NCI-H460 (cell line): Measurements from ENCODE around the gene PNP. TPM values are rescaled to one million over a fixed set of nuclear protein-coding genes. Genes with fewer than 3 reads are reported as not detected.

Source experiments
- DNase-seq: peaks from one replicate; pipeline ENCODE4 v3.0.0-alpha.2; 2016; ENCODE audit warnings: low read depth; ENCODE audit errors: extremely low read depth
- total RNA-seq: library from RNA; depleted of rRNA; stranded (reverse); fragments of >200 nt; shearing (Covaris generic); gene quantifications from 2 replicates; pipeline ENCODE4 v1.2.3, GENCODE V29; 2014

PNP gene
- total RNA-seq, 1 experiment from 2014 or later, result 89.9 TPM

DNA sequence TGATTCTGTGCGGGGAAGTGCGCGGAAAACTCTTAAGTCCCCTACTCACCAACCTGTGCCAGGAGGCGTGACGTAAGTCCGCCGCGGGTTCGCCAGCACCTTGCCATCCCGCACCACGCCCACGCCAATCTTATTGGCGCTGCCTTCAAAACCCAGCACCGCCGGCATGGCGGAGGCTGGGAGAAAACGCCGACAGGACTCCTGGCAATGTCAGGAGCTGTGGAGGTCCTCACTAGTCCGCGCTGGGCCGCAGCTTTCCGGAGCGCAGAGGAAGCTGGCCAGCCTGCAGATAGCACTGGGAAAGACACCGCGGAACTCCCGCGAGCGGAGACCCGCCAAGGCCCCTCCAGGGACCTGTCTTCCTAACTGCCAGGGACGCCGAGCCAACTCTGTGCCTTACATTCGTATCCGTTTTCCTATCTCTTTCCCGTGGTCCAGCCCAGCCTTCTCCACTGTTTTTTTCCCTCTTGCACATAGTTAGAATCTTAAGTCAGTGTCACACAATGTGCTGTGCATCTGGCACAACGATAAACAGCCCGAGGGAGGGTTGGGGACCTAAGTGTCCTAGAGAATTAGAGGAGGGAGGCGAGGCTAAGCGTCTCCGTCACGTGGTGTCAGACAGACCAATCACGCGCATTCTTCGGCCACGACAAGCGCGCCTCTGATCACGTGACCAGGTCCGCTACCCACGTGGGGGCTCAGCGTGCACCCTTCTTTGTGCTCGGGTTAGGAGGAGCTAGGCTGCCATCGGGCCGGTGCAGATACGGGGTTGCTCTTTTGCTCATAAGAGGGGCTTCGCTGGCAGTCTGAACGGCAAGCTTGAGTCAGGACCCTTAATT is 14.5 kb upstream of the PNP start, which contains the start of the genes APEX1 and OSGEP:
APEX1 (plus strand) TSS at position 711 of the 839 bp plus-strand sequence. CDS start 420 bp downstream, outside the sequence.
OSGEP (minus strand) TSS at position 297 of the 839 bp plus-strand sequence; CDS start at position 168, 129 bp downstream.
- DNase-seq, result peak; percentile 99

DNA sequence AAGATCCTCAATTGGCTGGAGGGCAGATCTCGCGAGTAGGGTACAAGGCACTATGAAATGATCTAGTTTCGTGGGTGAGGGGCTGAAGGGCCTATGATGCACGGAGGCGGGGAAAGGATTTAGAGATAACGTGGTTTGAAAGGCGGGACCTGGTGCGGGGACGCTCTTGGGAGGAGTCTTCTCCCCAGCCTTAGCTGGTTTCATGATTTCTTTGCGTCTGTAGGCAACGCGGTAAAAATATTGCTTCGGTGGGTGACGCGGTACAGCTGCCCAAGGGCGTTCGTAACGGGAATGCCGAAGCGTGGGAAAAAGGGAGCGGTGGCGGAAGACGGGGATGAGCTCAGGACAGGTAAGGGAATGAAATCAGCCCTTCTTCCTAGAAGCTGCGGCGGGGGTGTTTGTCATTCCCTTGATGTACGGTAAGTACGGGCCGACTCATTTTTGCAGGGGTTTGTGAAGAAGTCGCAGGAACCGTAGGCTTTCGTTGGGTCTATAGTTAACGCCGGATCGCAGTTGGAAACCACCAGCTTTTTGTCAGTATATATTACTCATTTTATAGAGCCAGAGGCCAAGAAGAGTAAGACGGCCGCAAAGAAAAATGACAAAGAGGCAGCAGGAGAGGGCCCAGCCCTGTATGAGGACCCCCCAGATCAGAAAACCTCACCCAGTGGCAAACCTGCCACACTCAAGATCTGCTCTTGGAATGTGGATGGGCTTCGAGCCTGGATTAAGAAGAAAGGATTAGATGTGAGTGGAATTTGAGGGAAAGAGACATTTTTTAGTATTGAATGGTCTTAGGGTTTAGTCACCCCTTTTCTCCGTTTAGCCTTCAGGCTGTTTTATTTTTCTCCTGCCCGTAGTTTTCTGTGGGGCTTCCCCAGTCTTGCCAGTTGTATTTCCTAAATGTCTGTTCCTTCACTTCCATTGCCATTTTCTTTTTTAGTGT is 13.6 kb upstream of the PNP start:
- peak; percentile 67 for DNase-seq

DNA sequence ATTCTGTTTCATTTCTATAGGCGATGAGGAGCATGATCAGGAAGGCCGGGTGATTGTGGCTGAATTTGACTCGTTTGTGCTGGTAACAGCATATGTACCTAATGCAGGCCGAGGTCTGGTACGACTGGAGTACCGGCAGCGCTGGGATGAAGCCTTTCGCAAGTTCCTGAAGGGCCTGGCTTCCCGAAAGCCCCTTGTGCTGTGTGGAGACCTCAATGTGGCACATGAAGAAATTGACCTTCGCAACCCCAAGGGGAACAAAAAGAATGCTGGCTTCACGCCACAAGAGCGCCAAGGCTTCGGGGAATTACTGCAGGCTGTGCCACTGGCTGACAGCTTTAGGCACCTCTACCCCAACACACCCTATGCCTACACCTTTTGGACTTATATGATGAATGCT is 12.2 kb upstream of the PNP start:
- no peak for DNase-seq

DNA sequence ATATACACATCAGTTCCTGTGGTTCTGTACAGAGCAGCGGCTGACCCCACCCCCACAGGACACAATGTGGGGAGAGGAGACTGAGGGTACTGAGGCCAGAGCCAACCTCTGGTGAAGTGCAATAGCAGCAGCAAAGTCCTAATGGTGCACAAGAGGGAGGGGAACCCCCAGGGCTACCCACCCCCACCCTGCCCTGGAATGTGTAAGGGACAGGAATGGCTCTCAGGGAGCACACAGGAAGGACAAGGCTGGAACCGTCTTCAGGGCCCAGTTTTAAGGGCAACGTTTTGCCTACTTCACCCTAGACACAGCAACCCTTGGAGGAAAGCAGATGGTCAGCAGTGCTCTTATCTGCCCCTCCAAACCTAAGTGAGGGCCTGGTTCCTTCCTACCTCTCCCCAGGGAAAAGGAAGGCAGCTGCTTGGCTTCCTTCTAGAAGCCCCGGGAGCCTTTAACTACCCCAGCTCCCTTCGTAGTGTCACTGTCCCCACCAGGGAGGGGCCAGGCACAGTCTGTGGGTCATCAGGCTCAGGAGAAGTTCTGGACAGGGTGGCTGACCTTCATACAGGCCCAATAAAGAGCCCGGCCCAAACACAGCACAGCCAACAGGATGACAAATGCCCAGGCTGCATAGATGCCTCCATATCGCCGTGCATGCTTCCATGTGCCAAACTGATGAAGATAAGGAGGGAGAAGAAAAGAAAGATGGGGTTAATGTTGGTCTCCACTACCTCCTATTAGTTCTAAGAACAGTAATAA is 11.0 kb upstream of the PNP start:
- DNase-seq, result no peak

DNA sequence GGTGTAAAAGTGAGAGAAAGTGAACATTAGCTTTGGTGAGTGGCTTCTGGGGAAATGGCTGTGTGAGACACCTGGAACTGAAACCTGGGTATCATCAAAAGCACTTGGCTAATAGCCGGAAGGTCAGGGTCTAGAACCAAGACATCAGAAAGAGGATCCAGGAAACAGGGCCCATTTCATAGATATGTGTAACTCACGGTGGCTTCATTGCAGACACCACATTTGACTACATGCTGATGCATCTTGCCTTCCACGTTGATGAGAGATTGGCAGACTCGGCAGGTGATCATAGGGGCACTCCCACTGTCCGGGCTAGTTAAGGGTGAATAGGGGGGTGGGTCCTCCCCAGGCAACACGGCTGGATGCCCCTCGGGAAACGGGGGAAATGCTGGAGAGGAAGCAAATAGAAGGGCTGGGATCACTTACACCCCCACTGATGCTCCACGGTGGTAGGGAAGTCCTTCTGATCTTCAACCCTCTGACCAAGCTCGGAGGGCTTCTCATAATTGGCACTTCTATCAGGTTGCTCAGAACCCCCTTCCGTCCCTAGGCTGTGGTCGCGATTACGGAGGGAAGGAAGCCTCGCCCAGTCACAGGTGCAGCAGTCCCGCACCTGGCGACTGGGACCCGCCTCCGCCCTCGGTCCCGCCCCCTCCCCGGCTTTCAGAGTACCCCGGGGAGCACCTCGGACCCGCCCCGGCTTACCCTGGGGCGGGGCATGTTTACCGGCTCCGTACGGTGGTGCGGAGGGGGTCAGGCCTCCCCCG is 8.6 kb upstream of the PNP start:
- DNase-seq, result no peak

DNA sequence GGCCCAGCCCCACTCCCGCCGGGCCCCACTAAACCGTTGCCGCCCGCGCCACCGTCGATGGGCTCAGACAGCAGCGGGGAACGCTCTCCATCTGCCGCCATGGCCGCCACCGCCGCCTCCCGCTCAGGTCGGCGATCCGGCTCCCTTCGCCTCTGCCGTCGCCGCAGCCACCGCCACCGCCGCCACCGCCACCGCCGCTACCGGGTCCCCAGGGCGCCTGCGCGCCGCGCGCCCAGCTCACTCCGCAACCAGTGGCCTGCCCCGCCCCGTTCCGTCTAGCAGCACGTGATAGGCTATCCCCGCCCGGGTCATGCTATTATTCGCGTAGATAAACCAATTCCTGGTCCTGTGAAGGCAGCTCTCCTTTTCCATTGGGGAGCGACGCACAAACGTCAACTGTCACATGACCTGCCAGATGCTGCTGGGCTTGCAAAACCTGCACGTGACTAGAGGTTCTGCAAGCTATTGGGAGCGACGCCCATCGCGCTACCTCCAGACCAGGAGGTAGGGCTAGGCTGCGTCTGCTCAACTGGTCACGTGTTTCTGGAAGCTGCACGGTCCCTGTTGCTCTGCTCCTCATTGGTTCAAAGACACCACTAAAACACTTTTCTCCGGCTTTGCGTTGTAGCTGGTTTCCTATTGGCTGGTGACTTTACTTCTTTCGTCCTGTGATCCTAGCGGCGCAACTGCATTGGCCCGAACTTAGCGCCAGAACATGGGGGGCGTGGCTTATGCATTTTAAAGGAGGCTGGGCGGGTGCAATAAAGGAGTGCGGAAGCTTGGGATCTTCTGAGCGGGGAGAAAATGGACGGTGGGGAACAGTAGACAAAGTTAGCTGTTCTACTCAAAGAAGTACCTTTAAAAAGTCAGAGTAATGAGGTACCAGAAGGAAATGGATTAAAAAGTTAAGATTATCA is 7.7 kb upstream of the PNP start, which contains the start of gene PIP4P1:
PIP4P1 (minus strand) TSS at position 210 of the 917 bp plus-strand sequence; CDS start at position 101, 109 bp downstream.
- peak; percentile 100 for DNase-seq

DNA sequence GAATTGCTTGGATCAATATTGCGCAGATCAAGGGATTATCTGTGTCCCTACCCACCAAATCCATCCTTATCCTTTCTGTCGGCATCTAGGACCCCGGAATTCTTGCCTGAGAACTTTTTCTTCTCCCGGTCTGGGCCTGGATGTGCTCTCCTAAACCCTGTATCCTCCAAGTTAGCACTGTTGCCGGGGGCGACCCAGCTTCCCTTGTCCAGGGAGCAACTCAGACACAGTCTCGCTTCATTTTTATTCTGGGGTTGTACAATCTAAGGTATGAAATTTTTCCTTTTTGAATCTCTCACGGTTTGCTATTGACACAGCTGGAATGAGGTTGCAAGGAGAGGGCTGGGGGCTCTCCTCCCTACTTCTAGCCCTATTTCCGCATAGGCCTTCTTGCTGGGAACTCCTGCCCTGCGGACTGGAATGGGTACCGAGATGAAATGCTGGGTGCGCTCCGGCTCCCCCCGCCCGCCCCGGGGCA is 403 bp upstream of the PNP start:
- no peak for DNase-seq

DNA sequence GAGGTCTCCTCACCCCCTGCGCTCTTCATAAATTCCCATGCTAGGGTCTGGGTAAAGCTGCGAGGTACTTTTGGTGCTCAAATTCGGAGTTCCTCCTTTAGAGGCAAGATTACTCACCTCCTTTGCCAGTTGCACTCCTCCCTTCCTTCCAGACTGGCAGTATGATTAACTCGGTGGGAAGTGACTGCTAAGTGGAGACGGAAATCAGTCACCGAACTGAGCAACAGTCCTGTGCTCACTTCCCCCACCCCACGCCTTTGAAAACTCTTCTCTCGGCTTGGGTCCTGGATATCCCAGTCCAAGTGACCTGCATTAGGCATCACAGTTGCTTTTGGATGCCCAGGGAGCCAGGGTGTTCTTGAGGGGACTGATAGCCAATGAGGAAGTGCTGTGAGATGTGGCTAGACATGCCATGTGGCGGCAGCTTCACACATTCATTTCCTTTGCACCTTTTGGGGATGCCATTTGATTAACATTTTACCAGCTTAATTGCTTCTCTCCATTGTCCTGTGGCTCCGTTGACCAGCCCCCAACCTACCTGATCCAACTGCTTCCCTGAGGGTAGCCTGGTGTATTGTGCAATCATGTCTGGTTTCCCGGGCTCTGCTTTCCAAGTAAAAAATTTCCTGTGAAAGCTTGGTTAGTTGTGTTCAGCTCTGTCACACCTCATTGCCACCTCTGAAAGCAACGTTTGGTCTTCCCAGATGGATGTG is 840 bp downstream of the PNP start:
- DNase-seq, result peak; percentile 54

DNA sequence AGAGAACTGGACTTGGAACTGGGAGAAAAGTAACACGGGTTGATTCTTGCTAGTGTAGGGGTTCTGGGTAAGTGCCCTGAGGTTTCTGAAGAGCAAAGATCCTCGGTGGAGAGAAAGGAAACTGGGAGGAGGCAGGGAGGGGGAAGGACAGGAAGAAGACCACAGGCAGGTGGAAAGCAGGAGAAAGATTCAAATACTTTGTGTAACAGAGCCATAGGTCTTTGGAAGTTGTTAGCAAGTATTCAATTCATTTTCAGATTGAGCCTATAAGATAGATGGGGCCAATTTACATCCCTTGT is 1.3 kb downstream of the PNP start:
- no peak for DNase-seq

DNA sequence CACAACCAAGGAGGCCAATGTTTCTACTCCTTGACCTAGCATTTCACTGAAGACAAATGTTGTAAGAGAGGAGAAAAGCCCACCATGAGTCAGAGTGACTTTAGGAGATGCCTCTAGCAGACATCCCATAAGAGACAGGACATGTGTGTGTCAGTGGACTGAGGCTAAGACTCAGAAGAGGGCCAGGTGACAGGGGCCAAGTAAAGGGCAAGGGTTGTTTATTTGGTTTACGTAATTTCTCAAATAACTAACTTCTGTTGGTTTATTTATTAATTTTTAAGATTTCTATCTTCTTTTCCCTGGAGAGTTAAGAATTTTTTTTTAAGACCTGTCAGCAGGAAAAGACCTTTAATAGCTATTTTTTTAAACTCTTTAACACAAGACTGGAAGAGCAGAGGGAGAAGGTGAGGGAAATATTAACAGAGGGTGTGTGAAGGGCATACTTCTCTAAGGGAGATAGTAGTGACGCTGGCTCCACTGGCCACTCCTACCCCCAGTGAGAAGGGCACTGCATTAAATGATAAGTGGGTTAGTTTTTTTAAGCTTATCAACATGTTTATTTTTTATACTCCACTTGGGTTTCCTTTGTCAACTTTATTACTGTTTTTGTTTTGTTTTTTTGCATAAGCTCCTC is 3.4 kb downstream of the PNP start:
- DNase-seq, result no peak

DNA sequence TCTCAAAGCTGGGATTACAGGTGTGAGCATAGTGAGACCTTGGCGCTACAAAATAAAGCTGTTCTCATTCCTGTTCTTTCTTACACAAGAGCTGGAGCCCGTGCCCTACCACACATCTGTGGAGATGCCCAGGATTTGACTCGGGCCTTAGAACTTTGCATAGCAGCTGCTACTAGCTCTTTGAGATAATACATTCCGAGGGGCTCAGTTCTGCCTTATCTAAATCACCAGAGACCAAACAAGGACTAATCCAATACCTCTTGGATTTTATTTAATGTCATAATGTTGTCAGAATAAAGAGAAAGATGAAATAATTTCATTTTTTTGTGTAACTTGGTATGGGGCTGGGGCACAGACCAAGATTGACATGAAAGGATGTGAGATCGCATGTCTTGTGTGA is 7.6 kb downstream of the PNP start:
- no peak for DNase-seq

DNA sequence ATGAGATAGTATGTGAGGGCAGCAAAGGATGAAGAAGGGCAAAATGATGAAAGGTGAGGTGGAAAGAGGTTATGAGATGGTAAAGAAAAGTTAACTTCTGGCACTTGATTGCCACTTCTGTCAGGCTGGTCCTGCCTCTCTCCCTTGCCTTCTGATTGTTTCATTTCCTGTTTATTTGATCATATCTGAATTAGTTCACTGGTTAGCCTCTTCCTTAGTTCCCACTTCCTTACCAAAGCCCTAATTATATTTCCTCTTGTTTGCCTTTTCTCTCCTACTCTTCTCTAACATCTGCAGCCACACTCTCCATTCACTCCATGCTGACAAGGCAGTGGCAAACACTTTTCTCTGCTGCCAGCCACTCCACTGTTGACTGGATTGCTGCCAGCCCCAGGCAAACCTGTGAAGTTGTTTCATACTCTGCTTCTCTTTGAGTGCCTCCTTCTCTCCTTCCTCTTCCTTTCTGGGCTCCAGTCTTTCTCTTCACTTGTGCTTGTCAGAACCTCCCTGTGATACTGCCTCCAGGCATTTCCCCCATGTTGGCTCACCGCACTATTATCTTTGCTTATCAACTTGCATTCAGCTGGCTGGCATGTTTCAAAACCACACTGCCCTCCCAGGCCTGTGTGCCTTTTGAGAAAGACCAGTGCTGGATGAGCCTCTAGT is 8.1 kb downstream of the PNP start:
- DNase-seq, result no peak

DNA sequence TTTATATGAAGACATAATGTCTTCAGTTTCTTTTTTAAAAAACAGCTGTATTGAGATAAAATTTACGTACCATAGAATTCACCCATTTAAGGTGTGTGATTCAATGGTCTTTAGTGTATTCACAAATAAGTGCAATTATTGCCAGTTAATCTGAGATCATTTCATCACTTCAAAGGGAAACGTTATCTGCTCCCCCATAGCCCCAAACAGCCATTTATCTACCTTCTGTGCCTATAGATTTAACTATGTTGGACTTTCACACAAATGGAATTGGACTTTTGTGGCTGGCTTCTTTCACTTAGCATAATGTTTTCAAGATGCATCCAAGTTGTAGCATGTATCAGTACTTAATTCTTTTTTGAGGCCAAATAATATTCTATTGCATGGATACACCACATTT is 9.7 kb downstream of the PNP start:
- DNase-seq, result no peak

DNA sequence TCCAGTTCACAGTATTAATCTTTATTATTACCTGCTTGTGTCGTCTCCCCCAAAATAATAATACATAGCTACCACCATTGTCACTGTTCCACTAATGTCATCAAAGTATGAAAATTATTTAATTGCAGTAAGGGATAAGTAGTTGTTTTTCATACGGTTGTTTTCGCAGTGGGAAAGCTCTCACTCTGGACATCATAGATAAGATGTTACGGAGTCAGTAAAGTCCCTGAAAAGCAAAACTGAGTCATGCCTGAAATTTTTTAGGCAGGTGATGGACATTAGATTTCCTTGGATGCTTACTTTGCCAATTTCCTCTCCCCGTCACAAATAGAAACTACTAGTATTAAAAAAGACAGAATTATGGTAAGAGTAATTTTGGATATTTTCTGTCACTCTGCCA is 13.2 kb downstream of the PNP start:
- no peak for DNase-seq

DNA sequence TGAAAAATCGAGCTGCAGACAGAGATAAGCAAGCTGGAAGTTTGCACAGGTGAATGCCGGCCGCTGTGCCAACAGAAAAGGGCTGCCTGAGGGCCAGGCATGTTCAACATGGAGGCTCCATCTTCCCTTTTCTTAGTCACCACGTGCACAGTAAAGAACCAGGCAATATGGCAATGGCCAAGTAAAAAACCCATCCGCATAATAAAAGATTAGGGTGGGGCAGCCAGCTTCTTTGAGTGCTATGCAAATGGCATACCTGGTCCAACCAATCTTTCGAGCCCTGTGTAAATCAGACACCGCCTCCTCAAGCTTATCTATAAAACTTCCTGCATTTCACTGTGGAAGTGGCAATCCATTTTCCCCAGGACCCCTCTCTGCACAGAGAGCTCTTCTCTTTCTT is 16.7 kb downstream of the PNP start:
- no peak for DNase-seq

DNA sequence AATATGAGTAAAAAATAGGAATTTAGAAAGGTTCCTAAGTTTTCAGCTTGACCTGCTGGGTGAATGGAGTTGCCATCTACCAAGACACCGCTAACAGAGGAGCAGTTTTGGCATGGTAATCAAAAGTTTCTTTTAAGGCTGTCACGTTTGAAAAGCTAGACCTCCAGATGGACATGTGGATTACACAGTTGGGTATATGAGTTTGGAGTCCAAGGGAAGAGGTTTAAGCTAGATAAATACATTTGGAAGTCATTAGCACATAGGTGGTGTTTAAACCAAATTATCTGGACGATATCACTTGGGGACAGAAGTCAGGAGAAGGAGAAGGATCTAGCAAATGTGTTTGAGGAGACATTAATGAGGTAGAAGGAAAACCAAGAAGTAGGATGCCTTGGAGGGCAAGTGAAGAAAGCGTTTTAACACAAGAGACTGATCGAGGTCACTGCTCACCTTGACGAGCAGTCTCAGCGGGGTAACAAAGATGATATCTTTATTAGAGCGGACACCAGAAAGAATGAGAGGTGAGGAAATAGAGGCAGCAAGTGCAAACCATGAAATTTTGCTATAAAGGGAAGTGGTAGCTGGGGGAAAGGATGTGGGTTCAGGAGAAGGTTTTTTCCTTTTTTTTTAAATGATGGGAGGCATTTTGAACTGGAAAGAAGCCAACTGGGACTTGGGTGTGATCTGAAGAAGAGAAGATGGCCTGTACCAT is 17.6 kb downstream of the PNP start:
- no peak for DNase-seq

DNA sequence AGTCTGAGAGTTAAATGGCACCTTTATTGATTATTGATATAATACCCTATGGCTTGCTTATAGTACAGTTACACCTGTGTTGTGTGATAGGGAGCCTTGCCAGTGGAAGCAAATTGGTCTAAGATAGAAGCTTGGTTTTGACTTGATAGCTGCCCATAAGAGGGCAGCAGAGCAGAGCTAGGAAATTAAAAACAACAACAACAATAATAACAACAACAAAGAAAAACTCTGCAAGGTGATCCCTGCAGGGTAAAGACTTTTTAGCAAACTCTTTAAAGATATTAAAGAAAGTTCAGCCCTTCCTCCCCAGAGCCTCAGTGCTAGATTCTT is 18.2 kb downstream of the PNP start:
- DNase-seq, result no peak
